ENCODE data around the gene HIRIP3.

GRCh38 chr16:29988346-29989075, 6.9 kb downstream of the HIRIP3 start:
- TF ChIP-seq CTCF (conservative IDR thresholded peaks at IDR 0.05 in 1 of 2, IDR thresholded peaks at IDR 0.05 in 1 of 2; ENCODE audit: extremely low read depth in 1 of 2, insufficient read depth in 1 of 2, low read depth in 1 of 2, low read length in 2 of 2): no peak
- TF ChIP-seq EZH2 (IDR thresholded peaks at IDR 0.05; ENCODE audit: borderline replicate concordance, low read length): no peak
